ENCODE results near the gene SAMD4B. TPM values are rescaled to one million over a fixed set of nuclear protein-coding genes. Genes with fewer than 3 reads are reported as not detected.
A peak's percentile ranks its signal among the peaks of the same experiment; 100 is the strongest.

The SAMD4B gene
- total RNA-seq, 4 donors from 2014 or later, result 103 to 193 (median 115) TPM

DNA sequence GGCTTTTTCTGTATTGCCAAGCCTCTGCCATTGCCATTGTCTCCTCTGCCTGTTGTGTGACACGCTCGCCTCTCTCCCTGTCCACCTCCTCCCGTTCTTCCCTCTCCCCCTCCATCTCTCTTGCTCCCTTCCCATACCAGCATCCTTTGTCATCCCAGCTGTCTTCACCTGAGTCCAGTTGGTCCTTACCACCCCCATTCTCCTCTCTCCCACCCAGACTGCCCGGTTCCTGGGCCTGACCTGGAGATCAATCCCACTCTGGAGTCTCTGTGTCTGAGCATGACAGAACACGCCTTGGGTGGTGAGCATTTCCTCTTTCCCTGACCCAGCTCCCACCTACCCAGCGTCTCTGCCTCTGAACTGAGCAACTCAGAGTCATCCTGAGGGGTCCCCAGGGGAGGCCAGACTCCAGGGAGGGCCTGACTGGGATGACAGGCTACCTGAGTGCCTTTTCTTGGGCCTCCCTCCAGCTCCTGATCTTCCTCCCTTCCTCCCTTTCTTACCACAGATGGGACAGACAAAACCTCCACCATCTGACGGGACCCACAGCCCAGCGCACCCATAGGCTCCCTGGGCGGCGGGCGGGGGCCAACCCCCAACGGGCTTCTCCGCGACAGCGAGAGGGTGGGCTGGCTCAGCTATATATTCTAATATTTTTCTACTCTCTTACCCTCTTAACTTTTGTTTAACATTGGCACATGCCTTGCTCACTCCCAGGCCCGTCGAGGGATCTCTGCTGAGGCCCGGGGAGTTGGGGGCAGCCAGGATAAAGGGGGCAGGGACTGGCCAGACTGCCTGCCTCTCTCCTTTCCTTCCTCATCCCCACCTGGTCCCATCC lies 41.0 kb downstream of the SAMD4B start:
- H3K27ac ChIP-seq, result peak overlapping the region in 1 of 4 donors; percentile 11
- no peak for DNase-seq (ENCODE audit: low spot score in 2 of 2)
- peaks cover 0 to 4% (median 0%) of the 10 kb centered on the region in 4 donors for H3K4me1 ChIP-seq
- no peak overlapping the region for H3K4me3 ChIP-seq
- 84 to 85% methylated on average over 18 of the region's 18 CpGs for WGBS, 2 donors
- H3K27me3 ChIP-seq, result no peaks in the 10 kb centered on the region
- TF ChIP-seq CTCF (IDR thresholded peaks at IDR 0.05), result no peak
- TF ChIP-seq POLR2A (IDR thresholded peaks at IDR 0.05), result no peak
- TF ChIP-seq EP300 (IDR thresholded peaks at IDR 0.05), result no peak
- H3K36me3 ChIP-seq, result peaks cover 7 to 100% (median 59%) of the 10 kb centered on the region in 3 donors
- no peaks in the 10 kb centered on the region for H3K9me3 ChIP-seq

- Histone ChIP-seq H3K27ac (peak overlapping the region in 2 of 4 donors; percentile 44 to 52), H3K4me3 (no peak overlapping the region), H3K36me3 (peaks cover 0 to 98% (median 60%) of the 10 kb centered on the region in 3 donors), H3K27me3 (no peaks in the 10 kb centered on the region), H3K9me3 (no peaks in the 10 kb centered on the region), H3K4me1 (peaks cover 0 to 16% (median 7%) of the 10 kb centered on the region in 4 donors)
- TF ChIP-seq POLR2A (IDR thresholded peaks at IDR 0.05), result no peak
- no peak for TF ChIP-seq EP300 (IDR thresholded peaks at IDR 0.05)
- TF ChIP-seq CTCF (IDR thresholded peaks at IDR 0.05), result no peak
- 56 to 62% methylated on average over 9 of the region's 9 CpGs for WGBS, 2 donors
- no peak for DNase-seq (ENCODE audit: low spot score in 2 of 2)
Observed at GRCh38 chr19:39384839-39385568, 42.8 kb downstream of the SAMD4B start.

DNA sequence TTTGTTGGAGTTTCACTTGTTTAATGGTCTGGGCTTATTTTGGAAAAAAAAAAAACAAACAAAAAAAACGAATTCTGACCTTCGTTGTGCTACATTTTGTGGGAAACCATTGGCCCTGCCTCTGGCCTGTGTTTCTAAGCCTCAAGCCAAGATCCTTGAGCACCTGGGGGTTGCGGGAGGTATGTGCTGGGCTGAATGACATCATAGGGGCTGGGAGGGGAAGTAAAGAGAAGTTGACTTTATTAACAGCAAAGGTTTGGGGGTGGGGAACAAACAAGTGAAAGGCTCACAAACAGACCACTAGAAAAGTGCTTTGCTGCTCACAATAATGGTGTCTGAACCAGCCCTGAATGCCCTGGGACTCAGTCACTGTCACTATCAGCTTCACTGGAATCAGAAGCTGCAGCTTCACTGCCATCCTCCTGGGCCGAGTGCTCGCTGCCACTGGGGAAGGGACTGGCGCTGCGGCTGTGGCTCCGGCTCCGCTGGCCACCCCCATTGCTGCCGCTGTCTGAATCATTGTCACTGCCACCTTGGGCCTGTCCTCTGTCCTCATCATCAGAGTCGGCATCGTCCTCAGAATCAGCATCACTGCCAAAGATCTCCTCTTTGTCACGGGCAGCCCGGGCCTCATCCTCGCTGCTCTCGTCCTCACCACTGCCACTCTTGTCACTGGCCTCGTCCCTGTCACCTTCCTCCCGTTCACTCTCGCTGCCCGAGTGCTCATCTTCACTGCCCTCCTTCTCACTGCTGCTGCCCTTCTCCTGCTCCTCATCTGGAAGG lies 43.6 kb downstream of the SAMD4B start:
- Histone ChIP-seq H3K4me3 (no peak overlapping the region), H3K27ac (no peak overlapping the region), H3K4me1 (peaks cover 0 to 16% (median 11%) of the 10 kb centered on the region in 4 donors), H3K36me3 (peaks cover 0 to 90% (median 55%) of the 10 kb centered on the region in 3 donors), H3K27me3 (no peaks in the 10 kb centered on the region), H3K9me3 (no peaks in the 10 kb centered on the region)
- no peak for DNase-seq (ENCODE audit: low spot score in 2 of 2)
- TF ChIP-seq POLR2A (IDR thresholded peaks at IDR 0.05) (no peak), EP300 (IDR thresholded peaks at IDR 0.05) (peak in 1 of 2 donors; percentile 16), CTCF (IDR thresholded peaks at IDR 0.05) (no peak)
- 76 to 77% methylated on average over 20 of the region's 20 CpGs for WGBS, 2 donors

- no peaks in the 10 kb centered on the region for H3K9me3 ChIP-seq
- H3K36me3 ChIP-seq, result peaks cover 0 to 83% (median 54%) of the 10 kb centered on the region in 3 donors
- H3K27me3 ChIP-seq, result no peaks in the 10 kb centered on the region
- H3K27ac ChIP-seq, result peak overlapping the region in 1 of 4 donors; percentile 2
- H3K4me3 ChIP-seq, result no peak overlapping the region
- no peak for DNase-seq (ENCODE audit: low spot score in 2 of 2)
- TF ChIP-seq POLR2A (IDR thresholded peaks at IDR 0.05) (no peak), EP300 (IDR thresholded peaks at IDR 0.05) (no peak), CTCF (IDR thresholded peaks at IDR 0.05) (no peak)
- 83 to 87% methylated on average over 7 of the region's 7 CpGs for WGBS, 2 donors
- H3K4me1 ChIP-seq, result peaks cover 0 to 17% (median 11%) of the 10 kb centered on the region in 4 donors
Observed at GRCh38 chr19:39386557-39386956, 44.3 kb downstream of the SAMD4B start.
